Endothelial cell of umbilical vein (primary cell): Measurements from ENCODE around the gene DNAJC8. TPM values are rescaled to one million over a fixed set of nuclear protein-coding genes. Genes with fewer than 3 reads are reported as not detected.

Experiments
- BruUV-seq: library from RNA; stranded (reverse); fragments of 400-500 nt; replicated peaks from 2 replicates; lab custom pipeline; 2021; lab: Mats Ljungman, UMichigan
- CTCF ChIA-PET: fragments of 300-600, 350-600 bp; sonication (Branson Sonifier 250); formaldehyde crosslinking; loops from one replicate; lab custom pipeline; 2021; ENCODE audit warnings: antibody characterized with exemption, inconsistent platforms; lab: Charles Lee
- POLR2A ChIA-PET: fragments of 300-600, 350-600 bp; sonication (Branson Sonifier 250); formaldehyde crosslinking; loops from one replicate; lab custom pipeline; 2021; ENCODE audit warnings: antibody characterized with exemption, inconsistent platforms; lab: Charles Lee
- DNase-seq: peaks from one replicate; pipeline ENCODE4 v3.0.0-alpha.2; 2011; ENCODE audit warnings: low read depth, low spot score
- FAIRE-seq: peaks from 2 replicates; lab custom pipeline; 2011; peaks lifted over from hg19 to GRCh38; lab: Jason Lieb, UNC
- H2AFZ ChIP-seq: 2 replicates; pipeline ENCODE4 v1.6.0; 2012; ENCODE audit warnings: low read depth, low read length, control low read depth, inconsistent platforms
- H3K27ac ChIP-seq: 2 replicates; pipeline ENCODE4 v1.5.1; 2011; ENCODE audit warnings: low read depth, mild to moderate bottlenecking, control low read depth, low read length, moderate library complexity; ENCODE audit not compliant: insufficient read depth
- H3K27me3 ChIP-seq, 2 experiments: 2 replicates each; pipeline versions ENCODE4 v1.6.0 to v1.6.1; 2011; ENCODE audit warnings: low read length in 2 of 2, mixed read lengths in 1 of 2; ENCODE audit not compliant: control insufficient read depth in 2 of 2, insufficient read depth in 2 of 2
- H3K36me3 ChIP-seq, 2 experiments: 2 replicates in 1 of 2; 3 replicates in 1 of 2; pipeline ENCODE4 v1.5.1; 2011; ENCODE audit warnings: low read length in 2 of 2, mild to moderate bottlenecking in 1 of 2, moderate library complexity in 1 of 2; ENCODE audit not compliant: control insufficient read depth in 2 of 2, insufficient read depth in 2 of 2; ENCODE audit errors: extremely low read depth in 1 of 2
- H3K4me1 ChIP-seq: 3 replicates; pipeline ENCODE4 v1.5.1; 2011; ENCODE audit warnings: mild to moderate bottlenecking, low read length; ENCODE audit not compliant: control insufficient read depth, insufficient read depth; ENCODE audit errors: extremely low read depth
- H3K4me2 ChIP-seq: 2 replicates; pipeline ENCODE4 v1.6.1; 2011; ENCODE audit warnings: low read length, control low read depth, mixed read lengths; ENCODE audit not compliant: insufficient read depth
- H3K4me3 ChIP-seq, 3 experiments: fragments of 200-600 bp in 1 of 3; sonication (generic), shearing (Covaris generic) in 1 of 3; replicated peaks in 1 of 3; 2 replicates each; pipeline ENCODE4 v1.5.1; 2011 to 2016; ENCODE audit warnings: control low read depth in 3 of 3, low read length in 3 of 3, mild to moderate bottlenecking in 2 of 3, inconsistent platforms in 1 of 3, low read depth in 1 of 3, moderate library complexity in 1 of 3; ENCODE audit not compliant: insufficient read depth in 1 of 3
- H3K79me2 ChIP-seq: 2 replicates; pipeline ENCODE4 v1.6.0; 2012; ENCODE audit warnings: low read length, inconsistent platforms; ENCODE audit not compliant: control insufficient read depth, insufficient read depth
- H3K9ac ChIP-seq: replicated peaks from 2 replicates; pipeline ENCODE3; 2011; ENCODE audit warnings: low read length, control low read depth; ENCODE audit not compliant: insufficient read depth; ENCODE audit errors: extremely low read depth
- H3K9me1 ChIP-seq: replicated peaks from 3 replicates; pipeline ENCODE4 v1.6.0; 2011; ENCODE audit warnings: mild to moderate bottlenecking, low read length; ENCODE audit not compliant: control insufficient read depth, insufficient read depth; ENCODE audit errors: extremely low read depth
- H3K9me3 ChIP-seq: replicated peaks from 2 replicates; pipeline ENCODE4 v1.5.1; 2012; ENCODE audit warnings: low read length, inconsistent platforms; ENCODE audit not compliant: control insufficient read depth, insufficient read depth
- H4K20me1 ChIP-seq: replicated peaks from 2 replicates; pipeline ENCODE3; 2011; ENCODE audit warnings: mild to moderate bottlenecking, low read length; ENCODE audit not compliant: control insufficient read depth, insufficient read depth; ENCODE audit errors: extremely low read depth
- CTCF ChIP-seq, 2 donors: IDR thresholded peaks; 1 replicate in 1 of 2; 2 replicates in 1 of 2; pipeline ENCODE4 v1.5.1; 2011; ENCODE audit warnings: low read length in 2 of 2, mild to moderate bottlenecking in 2 of 2, moderate library complexity in 2 of 2, control low read depth in 1 of 2, inconsistent platforms in 1 of 2, low read depth in 1 of 2; ENCODE audit not compliant: insufficient read depth in 1 of 2; ENCODE audit errors: extremely low read depth in 1 of 2
- EZH2 ChIP-seq: IDR thresholded peaks from 2 replicates; pipeline ENCODE4 v1.6.1; 2012; ENCODE audit warnings: borderline replicate concordance, low read depth, mild to moderate bottlenecking, moderate library complexity, low read length, inconsistent platforms; ENCODE audit not compliant: severe bottlenecking
- FOS ChIP-seq: IDR thresholded peaks from 2 replicates; pipeline ENCODE4 v1.6.1; 2011; ENCODE audit warnings: mild to moderate bottlenecking, low read length, moderate library complexity, borderline replicate concordance; ENCODE audit not compliant: insufficient read depth
- GATA2 ChIP-seq: IDR thresholded peaks from 2 replicates; pipeline ENCODE4 v1.7.0; 2011; ENCODE audit warnings: low read depth, mild to moderate bottlenecking, moderate library complexity, mixed read lengths, low read length; ENCODE audit not compliant: insufficient read length, insufficient read depth
- JUN ChIP-seq: IDR thresholded peaks from 2 replicates; pipeline ENCODE4 v1.6.1; 2011; ENCODE audit warnings: borderline replicate concordance, low read depth; ENCODE audit not compliant: insufficient read length, insufficient read depth
- MAX ChIP-seq: IDR thresholded peaks from 2 replicates; pipeline ENCODE4 v1.6.1; 2011; ENCODE audit not compliant: insufficient read depth, insufficient read length
- MYC ChIP-seq: IDR thresholded peaks from one replicate; pipeline ENCODE4 v1.6.1; 2011; ENCODE audit warnings: mild to moderate bottlenecking, low read depth, low read length
- POLR2A ChIP-seq: IDR thresholded peaks from 2 replicates; pipeline ENCODE4 v1.6.1; 2012; ENCODE audit warnings: low read depth, mild to moderate bottlenecking, control low read depth, low read length
- POLR2AphosphoS5 ChIP-seq: IDR thresholded peaks from 2 replicates; pipeline ENCODE4 v1.6.1; 2012; ENCODE audit warnings: low read depth, mild to moderate bottlenecking, control low read depth, low read length, moderate library complexity; ENCODE audit not compliant: insufficient read depth
- dilution Hi-C: fragments of 300-500 bp; cut with MboI; formaldehyde crosslinking; loops from one replicate; pipeline ENCODE4 v1.15.0; 2019; ENCODE audit warnings: low sequenced_read_pairs; ENCODE audit not compliant: extremely low pct_ligation_motif_present
- intact Hi-C: fragments of 100-400 bp; cut with micrococcal nuclease; formaldehyde crosslinking; loops from one replicate; pipeline ENCODE4 v1.10.0; 2022
- polyA plus RNA-seq, 4 experiments: library from polyadenylated mRNA; depleted of rRNA in 3 of 4; stranded (reverse) in 3 of 4; unstranded in 1 of 4; fragments of >200 nt; gene quantifications; 2 replicates each; pipeline versions ENCODE4 v1.2.1 to v1.2.3, GENCODE V29; 2011 to 2012; ENCODE audit warnings: missing spikeins in 1 of 4
- total RNA-seq: library from RNA; stranded (reverse); gene quantifications from 2 replicates; pipeline ENCODE4 v1.2.3, GENCODE V29; 2021

The DNAJC8 gene
- total and polyA plus RNA-seq, 2 donors (not counting 3 experiments of a cell fraction or from before 2014, with no cell fraction given) = 71.0 to 106 TPM

GRCh38 chr1:28175955-28176485 lies 56.8 kb downstream of the DNAJC8 start:
- no peaks in the 10 kb centered on the region for H3K79me2 ChIP-seq
- no TSS peak for BruUV-seq
- TF ChIP-seq MYC (no peak), GATA2 (no peak), FOS (no peak), POLR2A (no peak), EZH2 (no peak), CTCF (IDR thresholded peaks at IDR 0.05; ENCODE audit: extremely low read depth in 1 of 2, insufficient read depth in 1 of 2, low read depth in 1 of 2, low read length in 2 of 2) (no peak), JUN (no peak), MAX (no peak), POLR2AphosphoS5 (no peak)
- H3K9me3 ChIP-seq = no peaks in the 10 kb centered on the region
- no peak overlapping the region for H3K4me2 ChIP-seq
- no peak overlapping the region for H3K4me3 ChIP-seq
- dilution Hi-C loops (no loop called here), intact Hi-C loops (no loop called here)
- H4K20me1 ChIP-seq = no peaks in the 10 kb centered on the region
- H3K9ac ChIP-seq = no peak overlapping the region
- CTCF ChIA-PET = no interaction called here
- H2AFZ ChIP-seq = no peak overlapping the region
- POLR2A ChIA-PET = no interaction called here
- no peaks in the 10 kb centered on the region for H3K9me1 ChIP-seq
- H3K27me3 ChIP-seq = no peaks in the 10 kb centered on the region
- H3K4me1 ChIP-seq = no peaks in the 10 kb centered on the region
- no peak overlapping the region for H3K27ac ChIP-seq
- DNase-seq (no peak), FAIRE-seq (no peak)
- H3K36me3 ChIP-seq = no peaks in the 10 kb centered on the region
